Mucosa of descending colon (tissue), 3 donors: ENCODE measurements around the gene SC5D. TPM values are rescaled to one million over a fixed set of nuclear protein-coding genes. Genes with fewer than 3 reads are reported as not detected.

Experiments used
- ATAC-seq: fragments of 200-7000 bp; cut with Tn5 transposase; one replicate; pipeline ENCODE4 v1.9.1; 2020; ENCODE audit warnings: mild to moderate bottlenecking, moderate library complexity
- DNase-seq, 3 donors: peaks; one replicate each; pipeline ENCODE4 v3.0.0-alpha.2; 2020
- H3K36me3 ChIP-seq: fragments of 200-600 bp; one replicate; pipeline ENCODE4 v1.8.0; 2021; ENCODE audit warnings: low read depth, mild to moderate bottlenecking
- H3K4me1 ChIP-seq: fragments of 200-600 bp; one replicate; pipeline ENCODE4 v1.8.0; 2021; ENCODE audit warnings: low read depth, mild to moderate bottlenecking
- H3K4me3 ChIP-seq: fragments of 200-600 bp; one replicate; pipeline ENCODE4 v1.8.0; 2021; ENCODE audit warnings: mild to moderate bottlenecking
- H3K9me3 ChIP-seq: fragments of 200-600 bp; one replicate; pipeline ENCODE4 v1.8.0; 2021; ENCODE audit warnings: mild to moderate bottlenecking
- CTCF ChIP-seq: fragments of 200-600 bp; IDR thresholded peaks from one replicate; pipeline ENCODE4 v1.8.0; 2022; ENCODE audit warnings: antibody characterized with exemption, mild to moderate bottlenecking
- intact Hi-C, 2 donors: fragments of 100-400 bp; cut with DNase I in 1 of 2; cut with micrococcal nuclease in 1 of 2; formaldehyde crosslinking; loops; one replicate each; pipeline versions ENCODE4 v1.11.0 to v1.11.1; 2022; cut with DNase I, micrococcal nuclease
- total RNA-seq, 3 donors: library from RNA; stranded (reverse); fragmentation: NEBNext Ultra II Directional in 2 of 3; extraction: Animal tissue kit (Norgen Biotek cat#: 25700) in 2 of 3; gene quantifications; one replicate each; pipeline versions ENCODE4 v1.2.1 to v1.2.4, GENCODE V29; 2021 to 2023
- donor health status: DM: no; HTN: no; CAD: no; lungs with moderate emphysema.
- donor health status: DM: no; HTN: no; CAD: no.
- donor health status: DM: no; HTN: yes; CAD: no.

Gene SC5D
- total RNA-seq, 3 donors from 2014 or later: 37.6 to 45.9 (median 43.1) TPM

- no peak for TF ChIP-seq CTCF
- peak; percentile 95 for ATAC-seq
- Histone ChIP-seq H3K9me3 (no peaks in the 10 kb centered on the region), H3K36me3 (no peaks in the 10 kb centered on the region), H3K4me3 (no peak overlapping the region), H3K4me1 (no peaks in the 10 kb centered on the region)
- DNase-seq: peak in 1 of 3 donors; percentile 38
- intact Hi-C loops: no loop called here
Measured at GRCh38 chr11:121341609-121342008, 49.0 kb downstream of the SC5D start.

GRCh38 chr11:121344824-121345223 is 52.3 kb downstream of the SC5D start:
- Histone ChIP-seq H3K4me3 (no peak overlapping the region), H3K4me1 (no peaks in the 10 kb centered on the region), H3K9me3 (no peaks in the 10 kb centered on the region), H3K36me3 (no peaks in the 10 kb centered on the region)
- no peak for ATAC-seq
- intact Hi-C loops: no loop called here
- TF ChIP-seq CTCF: no peak
- DNase-seq: no peak

GRCh38 chr11:121347094-121347493 is 54.5 kb downstream of the SC5D start:
- DNase-seq: no peak
- Histone ChIP-seq H3K9me3 (no peaks in the 10 kb centered on the region), H3K4me1 (no peaks in the 10 kb centered on the region), H3K36me3 (no peaks in the 10 kb centered on the region), H3K4me3 (no peak overlapping the region)
- no peak for TF ChIP-seq CTCF
- intact Hi-C loops: no loop called here
- ATAC-seq: no peak

GRCh38 chr11:121347813-121348212 is 55.2 kb downstream of the SC5D start:
- intact Hi-C loops: no loop called here
- no peak overlapping the region for H3K4me3 ChIP-seq

GRCh38 chr11:121348220-121348875 is 55.8 kb downstream of the SC5D start:
- ATAC-seq: no peak
- DNase-seq: no peak
- no peak overlapping the region for H3K4me3 ChIP-seq
- no peaks in the 10 kb centered on the region for H3K9me3 ChIP-seq
- H3K36me3 ChIP-seq: no peaks in the 10 kb centered on the region
- no peak for TF ChIP-seq CTCF
- intact Hi-C loops: no loop called here
- H3K4me1 ChIP-seq: no peaks in the 10 kb centered on the region

More at GRCh38 chr11:121347813-121348212, 55.2 kb downstream of the SC5D start:
- Histone ChIP-seq H3K9me3 (no peaks in the 10 kb centered on the region), H3K4me1 (no peaks in the 10 kb centered on the region), H3K36me3 (no peaks in the 10 kb centered on the region)
- no peak for ATAC-seq
- DNase-seq: no peak
- no peak for TF ChIP-seq CTCF

- intact Hi-C loops: no loop called here
- ATAC-seq (no peak), DNase-seq (no peak)
- Histone ChIP-seq H3K36me3 (no peaks in the 10 kb centered on the region), H3K4me3 (no peak overlapping the region), H3K9me3 (no peaks in the 10 kb centered on the region), H3K4me1 (no peaks in the 10 kb centered on the region)
- no peak for TF ChIP-seq CTCF
Measured at GRCh38 chr11:121349790-121350189, 57.2 kb downstream of the SC5D start.
